C4-2B (cell line): ENCODE data around the gene KCNMA1.

Source experiments
- ZFX ChIP-seq: fragments of 450-650 bp; IDR thresholded peaks from 2 replicates; pipeline ENCODE4 v1.6.1; 2017
- TF ChIP-seq, protein P1 (sequence below): fragments of 450-650 bp; conservative IDR thresholded peaks from 2 replicates; pipeline ENCODE4 v1.5.1; 2017; ENCODE audit warnings: mild to moderate bottlenecking

DNA sequence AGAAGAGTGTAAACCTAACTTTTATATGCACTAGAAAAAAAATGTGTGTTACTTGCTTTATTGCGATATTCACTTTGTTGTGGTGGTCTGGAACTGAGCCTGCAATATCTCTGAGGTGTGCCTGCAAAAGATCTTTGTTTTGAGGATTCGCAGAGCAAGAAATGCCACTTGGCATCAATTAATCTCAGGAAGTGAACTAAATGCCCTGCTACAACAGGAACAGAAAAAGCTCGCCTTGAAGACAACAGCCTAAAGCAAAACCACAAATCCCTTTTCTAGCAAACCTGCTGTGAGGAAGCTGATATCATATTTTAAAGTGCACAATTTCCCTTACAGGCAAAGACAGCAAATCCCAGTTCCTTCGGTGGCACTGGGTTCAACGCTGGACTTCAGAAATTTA lies 675.8 kb downstream of the KCNMA1 start:
- TF ChIP-seq, protein P1, sequence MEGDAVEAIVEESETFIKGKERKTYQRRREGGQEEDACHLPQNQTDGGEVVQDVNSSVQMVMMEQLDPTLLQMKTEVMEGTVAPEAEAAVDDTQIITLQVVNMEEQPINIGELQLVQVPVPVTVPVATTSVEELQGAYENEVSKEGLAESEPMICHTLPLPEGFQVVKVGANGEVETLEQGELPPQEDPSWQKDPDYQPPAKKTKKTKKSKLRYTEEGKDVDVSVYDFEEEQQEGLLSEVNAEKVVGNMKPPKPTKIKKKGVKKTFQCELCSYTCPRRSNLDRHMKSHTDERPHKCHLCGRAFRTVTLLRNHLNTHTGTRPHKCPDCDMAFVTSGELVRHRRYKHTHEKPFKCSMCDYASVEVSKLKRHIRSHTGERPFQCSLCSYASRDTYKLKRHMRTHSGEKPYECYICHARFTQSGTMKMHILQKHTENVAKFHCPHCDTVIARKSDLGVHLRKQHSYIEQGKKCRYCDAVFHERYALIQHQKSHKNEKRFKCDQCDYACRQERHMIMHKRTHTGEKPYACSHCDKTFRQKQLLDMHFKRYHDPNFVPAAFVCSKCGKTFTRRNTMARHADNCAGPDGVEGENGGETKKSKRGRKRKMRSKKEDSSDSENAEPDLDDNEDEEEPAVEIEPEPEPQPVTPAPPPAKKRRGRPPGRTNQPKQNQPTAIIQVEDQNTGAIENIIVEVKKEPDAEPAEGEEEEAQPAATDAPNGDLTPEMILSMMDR: no peak
- no peak for TF ChIP-seq ZFX
